ENCODE measurements around the gene SLC17A9.

Gene SLC17A9

GRCh38 chr20:62982124-62983075 lies 29.9 kb downstream of the SLC17A9 start:
- FAIRE-seq: peak; percentile 13
- no peak for DNase-seq (ENCODE audit: low spot score)

- FAIRE-seq: peak; percentile 5
- no peak for DNase-seq (ENCODE audit: low spot score)
Observed at GRCh38 chr20:62983210-62983609, 30.7 kb downstream of the SLC17A9 start.

GRCh38 chr20:62984666-62985443 lies 32.3 kb downstream of the SLC17A9 start:
- no peak for FAIRE-seq

GRCh38 chr20:62985444-62985778 lies 32.9 kb downstream of the SLC17A9 start:
- DNase-seq (ENCODE audit: low spot score): no peak
- no peak for FAIRE-seq

More at GRCh38 chr20:62984666-62985443, 32.3 kb downstream of the SLC17A9 start:
- no peak for DNase-seq (ENCODE audit: low spot score)

GRCh38 chr20:62986257-62986800 lies 33.8 kb downstream of the SLC17A9 start:
- FAIRE-seq (peak; percentile 44), DNase-seq (ENCODE audit: low spot score) (no peak)

GRCh38 chr20:62987114-62987513 lies 34.6 kb downstream of the SLC17A9 start:
- FAIRE-seq (no peak), DNase-seq (ENCODE audit: low spot score) (no peak)

- no peak for FAIRE-seq
Observed at GRCh38 chr20:62989201-62989601, 36.7 kb downstream of the SLC17A9 start.

GRCh38 chr20:62990306-62990825 lies 37.9 kb downstream of the SLC17A9 start:
- no peak for DNase-seq (ENCODE audit: low spot score)

More at GRCh38 chr20:62989201-62989601, 36.7 kb downstream of the SLC17A9 start:
- no peak for DNase-seq (ENCODE audit: low spot score)

GRCh38 chr20:62991196-62991807 lies 38.8 kb downstream of the SLC17A9 start:
- DNase-seq (ENCODE audit: low spot score) (no peak), FAIRE-seq (no peak)

More at GRCh38 chr20:62990306-62990825, 37.9 kb downstream of the SLC17A9 start:
- no peak for FAIRE-seq

GRCh38 chr20:62991863-62992262 lies 39.4 kb downstream of the SLC17A9 start:
- DNase-seq (ENCODE audit: low spot score) (no peak), FAIRE-seq (no peak)

- DNase-seq (ENCODE audit: low spot score): no peak
- no peak for FAIRE-seq
Observed at GRCh38 chr20:62993856-62994494, 41.5 kb downstream of the SLC17A9 start.

GRCh38 chr20:62994869-62995281 lies 42.4 kb downstream of the SLC17A9 start:
- DNase-seq (ENCODE audit: low spot score): no peak
- FAIRE-seq: no peak

GRCh38 chr20:62995481-62995880 lies 43.0 kb downstream of the SLC17A9 start:
- DNase-seq (ENCODE audit: low spot score) (no peak), FAIRE-seq (no peak)

- no peak for DNase-seq (ENCODE audit: low spot score)
- FAIRE-seq: no peak
Observed at GRCh38 chr20:62995898-62996595, 43.5 kb downstream of the SLC17A9 start.

- FAIRE-seq (no peak), DNase-seq (ENCODE audit: low spot score) (no peak)
Observed at GRCh38 chr20:62996596-62996982, 44.1 kb downstream of the SLC17A9 start.

- FAIRE-seq (peak; percentile 92), DNase-seq (ENCODE audit: low spot score) (no peak)
Observed at GRCh38 chr20:62997417-62998035, 45.0 kb downstream of the SLC17A9 start.

- DNase-seq (ENCODE audit: low spot score) (no peak), FAIRE-seq (peak; percentile 99)
Observed at GRCh38 chr20:62998449-62998848, 45.9 kb downstream of the SLC17A9 start.

GRCh38 chr20:62999580-62999979 lies 47.1 kb downstream of the SLC17A9 start:
- FAIRE-seq (peak; percentile 83), DNase-seq (ENCODE audit: low spot score) (no peak)

- FAIRE-seq: no peak
- DNase-seq (ENCODE audit: low spot score): no peak
Observed at GRCh38 chr20:63000036-63000435, 47.5 kb downstream of the SLC17A9 start.

GRCh38 chr20:63000958-63001357 lies 48.4 kb downstream of the SLC17A9 start:
- no peak for FAIRE-seq

More at GRCh38 chr20:63000958-63001357, 48.4 kb downstream of the SLC17A9 start:
- no peak for DNase-seq (ENCODE audit: low spot score)

Measured in urothelium cell line (cell line).